ENCODE results near the gene MYO1F.
"Not testable (repeated sequence)": the region's sequence is repeated elsewhere in the genome, so short reads cannot be mapped to it uniquely, and the experiment has no call there.

MYO1F gene

GRCh38 chr19:8514505-8515009, 62.7 kb downstream of the MYO1F start:
- DNase-seq = not testable (repeated sequence)

GRCh38 chr19:8513687-8514504, 63.3 kb downstream of the MYO1F start, which contains the start of gene ZNF414:
Gene ZNF414, minus strand, starts transcription at chr19:8514167. Its CDS starts 121 bp downstream, at chr19:8514046.
- peak; percentile 98 for DNase-seq

- no peak for DNase-seq
Observed at GRCh38 chr19:8513036-8513686, 64.1 kb downstream of the MYO1F start.

- no peak for DNase-seq
Observed at GRCh38 chr19:8512115-8512967, 64.9 kb downstream of the MYO1F start.

- DNase-seq = no peak
Observed at GRCh38 chr19:8511573-8512101, 65.6 kb downstream of the MYO1F start.

- no peak for DNase-seq
Observed at GRCh38 chr19:8510589-8511115, 66.6 kb downstream of the MYO1F start.

GRCh38 chr19:8506402-8506957, 70.8 kb downstream of the MYO1F start:
- no peak for DNase-seq

GRCh38 chr19:8505680-8506401, 71.4 kb downstream of the MYO1F start:
- DNase-seq = peak; percentile 66

- no peak for DNase-seq
Observed at GRCh38 chr19:8504919-8505318, 72.3 kb downstream of the MYO1F start.

- no peak for DNase-seq
Observed at GRCh38 chr19:8504171-8504570, 73.1 kb downstream of the MYO1F start.

GRCh38 chr19:8503510-8503909, 73.7 kb downstream of the MYO1F start:
- no peak for DNase-seq

- no peak for DNase-seq
Observed at GRCh38 chr19:8501981-8502380, 75.3 kb downstream of the MYO1F start.

- DNase-seq = no peak
Observed at GRCh38 chr19:8501516-8501915, 75.7 kb downstream of the MYO1F start.

- DNase-seq = no peak
Observed at GRCh38 chr19:8500158-8500557, 77.1 kb downstream of the MYO1F start.

GRCh38 chr19:8499048-8499833, 78.0 kb downstream of the MYO1F start:
- DNase-seq = no peak

GRCh38 chr19:8498295-8498694, 78.9 kb downstream of the MYO1F start:
- no peak for DNase-seq

GRCh38 chr19:8494158-8494557, 83.1 kb downstream of the MYO1F start:
- no peak for DNase-seq

- DNase-seq = no peak
Observed at GRCh38 chr19:8491574-8491973, 85.7 kb downstream of the MYO1F start.

GRCh38 chr19:8490873-8491272, 86.4 kb downstream of the MYO1F start:
- no peak for DNase-seq

GRCh38 chr19:8490395-8490760, 86.9 kb downstream of the MYO1F start:
- no peak for DNase-seq
